Caki2 (cell line): ENCODE measurements around the gene BEAN1. TPM values are rescaled to one million over a fixed set of nuclear protein-coding genes. Genes with fewer than 3 reads are reported as not detected.

Source experiments
- DNase-seq: peaks from one replicate; pipeline ENCODE4 v3.0.0-alpha.2; 2015; ENCODE audit warnings: low read depth
- in situ Hi-C: cut with HindIII; loops from 2 replicates; pipeline ENCODE4 v1.10.0; 2016; ENCODE audit warnings: low sequenced_read_pairs, low pct_unique_long_range_greater_than_20kb, mixed read lengths
- total RNA-seq: library from RNA; depleted of rRNA; stranded (reverse); fragments of >200 nt; shearing (Covaris generic); gene quantifications from 2 replicates; pipeline ENCODE4 v1.2.3, GENCODE V29; 2014; ENCODE audit warnings: low replicate concordance

The BEAN1 gene
- total RNA-seq, 1 experiment from 2014 or later = 1.9 TPM

DNA sequence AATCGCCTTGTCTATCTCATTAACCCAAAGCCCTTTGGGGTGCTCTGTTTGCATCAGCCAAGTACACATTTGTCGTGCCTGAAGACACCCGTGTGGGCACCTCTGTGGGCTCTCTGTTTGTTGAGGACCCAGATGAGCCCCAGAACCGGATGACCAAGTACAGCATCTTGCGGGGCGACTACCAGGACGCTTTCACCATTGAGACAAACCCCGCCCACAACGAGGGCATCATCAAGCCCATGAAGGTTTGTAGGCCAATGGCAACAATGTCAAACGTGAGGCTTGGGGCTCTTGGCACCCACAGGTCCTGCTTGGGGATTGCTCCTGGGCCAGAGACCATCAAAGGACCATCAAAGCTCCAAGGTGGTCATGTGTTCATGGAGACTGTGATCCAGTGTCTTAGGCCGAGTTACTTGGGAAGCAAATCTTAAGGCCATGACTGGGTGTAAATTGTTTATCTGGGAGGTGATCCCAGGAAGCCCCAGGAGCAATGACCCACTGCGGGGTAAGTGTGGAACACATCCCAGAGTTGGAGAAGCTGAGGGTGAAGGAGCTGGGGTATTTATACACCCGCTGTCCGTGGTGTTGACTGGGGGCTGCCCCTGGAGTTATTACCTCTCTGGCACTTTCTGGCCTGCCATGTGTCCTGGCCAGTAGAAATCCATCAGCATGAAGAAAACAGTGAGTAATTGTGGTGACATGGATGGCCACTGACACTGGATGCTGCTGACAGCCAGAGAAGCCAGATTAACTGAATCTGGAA lies 36.6 kb upstream of the BEAN1 start:
- in situ Hi-C loops = no loop called here
- DNase-seq = no peak

DNA sequence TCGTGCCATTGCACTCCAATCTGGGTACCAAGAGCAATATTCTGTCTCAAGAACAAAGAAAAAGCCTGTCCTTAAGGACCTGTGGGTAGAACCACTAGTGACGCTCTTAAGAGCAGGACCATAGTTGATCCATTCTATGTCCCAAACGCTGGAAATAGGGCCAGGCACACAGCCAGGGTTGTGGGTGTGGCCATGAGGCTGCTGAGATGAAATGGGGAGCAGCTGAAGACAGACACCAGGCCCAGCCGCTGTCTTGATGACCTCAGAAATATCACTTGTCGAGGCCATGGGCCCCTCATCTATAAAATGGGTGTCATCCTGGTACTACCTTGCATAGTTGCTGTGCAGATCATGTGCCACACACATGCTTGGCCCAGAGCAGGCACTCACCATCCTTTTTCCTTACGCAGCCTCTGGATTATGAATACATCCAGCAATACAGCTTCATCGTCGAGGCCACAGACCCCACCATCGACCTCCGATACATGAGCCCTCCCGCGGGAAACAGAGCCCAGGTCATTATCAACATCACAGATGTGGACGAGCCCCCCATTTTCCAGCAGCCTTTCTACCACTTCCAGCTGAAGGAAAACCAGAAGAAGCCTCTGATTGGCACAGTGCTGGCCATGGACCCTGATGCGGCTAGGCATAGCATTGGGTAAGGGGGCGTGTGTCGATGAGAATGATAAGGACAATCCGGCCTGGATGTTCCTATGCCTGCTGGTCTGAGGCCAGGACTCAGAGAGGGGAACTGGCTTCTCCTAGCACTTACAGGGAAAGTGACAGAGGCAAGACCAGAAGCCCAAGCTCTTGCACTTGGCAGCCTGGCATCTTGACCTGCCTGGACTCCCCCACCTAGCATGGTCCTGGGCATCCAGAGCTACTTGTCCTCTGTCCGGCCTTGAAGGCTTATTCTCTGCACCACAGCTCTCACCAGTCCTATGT lies 35.1 kb upstream of the BEAN1 start:
- no peak for DNase-seq
- in situ Hi-C loops = no loop called here

DNA sequence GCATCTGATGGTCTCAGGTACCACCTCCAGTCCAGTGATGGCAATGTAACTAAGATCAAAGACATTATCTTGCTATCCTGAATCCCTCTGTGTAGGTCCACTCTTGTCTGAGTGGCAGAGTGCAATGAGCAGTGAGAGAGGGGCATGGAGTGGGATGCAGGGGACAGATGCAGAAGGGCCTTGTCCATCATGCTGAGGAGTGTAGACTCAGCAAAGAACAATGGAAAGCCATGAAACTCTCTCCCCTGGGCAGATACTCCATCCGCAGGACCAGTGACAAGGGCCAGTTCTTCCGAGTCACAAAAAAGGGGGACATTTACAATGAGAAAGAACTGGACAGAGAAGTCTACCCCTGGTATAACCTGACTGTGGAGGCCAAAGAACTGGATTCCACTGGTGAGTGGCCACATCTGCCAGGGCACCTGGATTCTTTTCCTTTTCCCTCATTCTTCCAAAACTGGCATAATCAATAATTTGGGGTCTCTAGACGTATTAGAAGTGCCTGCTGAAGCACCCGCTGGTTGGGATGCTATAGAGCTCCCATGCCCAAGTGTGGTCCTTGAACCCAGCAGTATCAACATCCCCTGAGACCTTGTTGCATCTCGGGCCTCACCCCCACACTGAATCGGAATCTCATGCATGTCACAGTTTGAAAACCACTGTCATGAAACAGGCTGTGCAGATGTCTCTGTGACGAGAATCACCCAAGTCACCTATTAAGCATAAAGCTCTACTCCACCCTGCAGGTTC lies 31.1 kb upstream of the BEAN1 start:
- in situ Hi-C loops = no loop called here
- no peak for DNase-seq

DNA sequence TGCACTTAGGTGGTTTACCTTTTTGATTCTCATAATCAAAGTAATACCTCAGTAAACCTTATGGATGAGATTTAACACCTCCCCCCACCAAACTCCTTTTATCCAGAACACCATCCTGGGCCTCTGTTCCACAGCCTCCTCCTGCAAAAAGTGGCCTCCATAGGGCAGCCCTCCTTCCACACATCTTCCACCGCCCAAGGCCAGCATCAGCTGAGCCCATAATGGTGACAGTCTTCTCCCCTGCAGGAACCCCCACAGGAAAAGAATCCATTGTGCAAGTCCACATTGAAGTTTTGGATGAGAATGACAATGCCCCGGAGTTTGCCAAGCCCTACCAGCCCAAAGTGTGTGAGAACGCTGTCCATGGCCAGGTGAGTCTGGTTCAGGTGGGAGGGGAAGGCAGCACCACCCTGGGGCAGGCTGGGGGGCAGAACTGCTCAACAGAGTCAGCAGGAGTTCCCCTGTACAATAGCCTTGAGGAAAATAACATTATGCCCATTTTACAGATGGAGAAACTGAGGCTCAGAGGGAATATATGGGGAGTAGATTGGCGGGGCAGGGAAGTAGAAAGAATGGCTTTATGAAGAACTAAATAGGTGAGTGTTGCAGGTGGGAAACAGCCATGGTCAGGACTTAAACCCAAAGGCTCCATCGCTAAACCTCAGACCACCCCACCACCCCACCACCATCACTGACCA lies 29.2 kb upstream of the BEAN1 start:
- in situ Hi-C loops = no loop called here
- no peak for DNase-seq

DNA sequence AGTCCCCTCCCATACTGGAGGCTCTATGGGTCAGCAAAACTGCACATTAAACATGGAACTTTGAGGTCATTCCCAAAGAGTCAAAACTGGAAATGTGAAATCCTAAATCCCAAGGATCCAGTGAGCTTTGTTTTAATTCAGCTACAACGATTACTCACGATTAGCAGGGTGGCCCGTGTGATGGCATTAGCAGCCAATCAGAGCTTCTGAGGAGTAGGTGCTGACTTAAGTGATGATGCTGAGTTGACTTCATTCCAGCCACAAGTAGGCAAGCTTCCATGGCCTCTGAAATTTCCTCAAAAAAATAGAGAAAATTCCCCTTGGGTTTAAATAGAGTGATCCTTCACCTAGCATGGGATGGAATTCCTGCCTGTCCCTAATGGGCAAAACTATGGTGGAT lies 28.1 kb upstream of the BEAN1 start:
- DNase-seq = no peak
- in situ Hi-C loops = no loop called here

DNA sequence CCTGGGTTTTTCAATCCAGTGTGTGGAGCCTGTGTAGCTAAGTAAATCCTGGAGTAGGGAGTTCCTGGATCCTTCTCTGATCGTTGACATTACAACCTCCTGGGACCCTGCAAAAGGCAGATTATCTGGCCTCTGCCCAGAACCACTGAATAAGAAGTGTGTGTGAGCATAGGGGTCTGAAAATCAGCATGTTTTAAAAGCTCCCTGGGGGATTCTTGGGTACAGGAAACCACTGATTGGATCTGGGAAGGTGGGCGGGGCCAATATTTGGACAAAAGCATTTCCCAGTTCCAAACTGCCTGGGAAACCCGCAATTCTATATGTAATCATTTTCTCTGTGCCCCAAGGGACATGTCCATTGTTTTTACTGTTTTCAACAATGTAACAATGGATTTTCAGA lies 27.2 kb upstream of the BEAN1 start:
- DNase-seq = no peak
- in situ Hi-C loops = no loop called here

DNA sequence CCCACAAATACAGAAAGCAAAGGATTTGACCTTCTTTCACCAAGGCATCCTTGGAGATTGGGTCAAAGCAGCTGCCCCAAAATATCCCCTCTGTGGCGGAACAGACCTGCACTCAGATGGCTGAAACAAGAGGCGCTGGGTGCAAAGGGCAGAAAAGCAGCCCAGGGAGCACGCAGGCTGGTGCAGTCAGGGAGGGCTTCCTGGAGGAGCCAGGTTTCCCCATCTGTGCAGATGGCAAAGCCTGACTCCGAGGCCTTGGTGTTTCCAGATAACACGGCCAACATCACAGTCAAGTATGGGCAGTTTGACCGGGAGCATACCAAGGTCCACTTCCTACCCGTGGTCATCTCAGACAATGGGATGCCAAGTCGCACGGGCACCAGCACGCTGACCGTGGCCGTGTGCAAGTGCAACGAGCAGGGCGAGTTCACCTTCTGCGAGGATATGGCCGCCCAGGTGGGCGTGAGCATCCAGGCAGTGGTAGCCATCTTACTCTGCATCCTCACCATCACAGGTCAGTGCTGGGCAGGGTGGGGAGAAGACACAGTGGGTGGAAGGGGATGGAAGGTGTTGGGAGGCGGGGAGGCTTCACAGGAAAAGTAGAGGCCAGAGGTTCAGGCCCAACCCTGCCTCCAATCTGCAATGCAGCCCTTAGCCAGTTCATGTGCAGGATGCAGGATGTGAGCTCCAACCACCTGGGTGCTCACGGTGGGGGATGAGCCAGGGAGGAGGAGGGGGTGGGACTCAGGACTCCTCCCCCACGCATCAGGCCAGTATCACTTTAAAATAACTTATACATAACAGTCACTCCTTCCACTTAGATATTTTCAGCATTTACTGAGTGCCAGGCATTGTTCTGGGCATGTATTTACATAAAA lies 26.4 kb upstream of the BEAN1 start:
- in situ Hi-C loops = no loop called here
- no peak for DNase-seq

DNA sequence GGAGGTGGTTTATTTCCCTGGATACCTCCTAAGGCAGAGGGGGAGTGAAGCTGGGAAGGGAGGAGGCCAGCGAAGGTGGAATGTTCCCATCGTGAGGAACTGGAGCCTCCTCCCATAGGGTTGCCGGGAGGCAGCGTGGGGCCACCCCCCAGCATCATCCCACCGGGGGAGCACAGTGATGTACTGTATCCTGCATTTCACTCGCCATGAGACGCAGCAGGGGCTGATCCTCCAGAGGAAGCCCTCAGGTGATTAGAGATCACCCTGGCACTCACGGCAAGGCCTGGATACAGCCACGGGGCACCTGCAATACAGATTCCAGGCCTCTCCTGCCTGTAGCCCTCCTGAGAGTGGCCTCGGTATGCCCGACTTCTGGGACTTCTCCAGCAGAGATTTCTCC lies 25.5 kb upstream of the BEAN1 start:
- no peak for DNase-seq
- in situ Hi-C loops = no loop called here

DNA sequence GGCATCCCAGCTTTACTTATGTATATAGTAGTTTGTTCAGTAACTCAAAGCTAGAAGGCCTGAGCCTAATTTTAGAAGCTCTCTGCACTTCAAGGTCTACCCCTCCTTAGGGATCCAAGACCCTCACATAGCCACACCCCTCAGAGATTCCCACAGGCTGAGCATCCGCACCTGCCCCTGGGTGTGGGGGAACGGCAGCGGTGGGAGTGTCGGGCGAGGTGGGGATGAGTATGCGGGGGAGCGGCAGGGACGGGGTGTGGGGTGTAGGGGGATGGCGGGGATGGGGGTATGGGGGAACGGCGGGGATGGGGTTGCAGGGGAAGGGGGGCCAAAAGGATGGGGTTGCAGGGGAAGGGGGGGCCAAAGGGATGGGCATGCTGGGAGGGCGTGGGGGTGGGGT lies 24.9 kb upstream of the BEAN1 start:
- in situ Hi-C loops = no loop called here
- DNase-seq = no peak

DNA sequence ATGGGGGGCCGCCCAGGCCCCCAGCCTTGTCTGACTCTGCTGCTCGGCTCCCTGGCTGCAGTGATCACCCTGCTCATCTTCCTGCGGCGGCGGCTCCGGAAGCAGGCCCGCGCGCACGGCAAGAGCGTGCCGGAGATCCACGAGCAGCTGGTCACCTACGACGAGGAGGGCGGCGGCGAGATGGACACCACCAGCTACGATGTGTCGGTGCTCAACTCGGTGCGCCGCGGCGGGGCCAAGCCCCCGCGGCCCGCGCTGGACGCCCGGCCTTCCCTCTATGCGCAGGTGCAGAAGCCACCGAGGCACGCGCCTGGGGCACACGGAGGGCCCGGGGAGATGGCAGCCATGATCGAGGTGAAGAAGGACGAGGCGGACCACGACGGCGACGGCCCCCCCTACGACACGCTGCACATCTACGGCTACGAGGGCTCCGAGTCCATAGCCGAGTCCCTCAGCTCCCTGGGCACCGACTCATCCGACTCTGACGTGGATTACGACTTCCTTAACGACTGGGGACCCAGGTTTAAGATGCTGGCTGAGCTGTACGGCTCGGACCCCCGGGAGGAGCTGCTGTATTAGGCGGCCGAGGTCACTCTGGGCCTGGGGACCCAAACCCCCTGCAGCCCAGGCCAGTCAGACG lies 24.4 kb upstream of the BEAN1 start:
- in situ Hi-C loops = no loop called here

DNA sequence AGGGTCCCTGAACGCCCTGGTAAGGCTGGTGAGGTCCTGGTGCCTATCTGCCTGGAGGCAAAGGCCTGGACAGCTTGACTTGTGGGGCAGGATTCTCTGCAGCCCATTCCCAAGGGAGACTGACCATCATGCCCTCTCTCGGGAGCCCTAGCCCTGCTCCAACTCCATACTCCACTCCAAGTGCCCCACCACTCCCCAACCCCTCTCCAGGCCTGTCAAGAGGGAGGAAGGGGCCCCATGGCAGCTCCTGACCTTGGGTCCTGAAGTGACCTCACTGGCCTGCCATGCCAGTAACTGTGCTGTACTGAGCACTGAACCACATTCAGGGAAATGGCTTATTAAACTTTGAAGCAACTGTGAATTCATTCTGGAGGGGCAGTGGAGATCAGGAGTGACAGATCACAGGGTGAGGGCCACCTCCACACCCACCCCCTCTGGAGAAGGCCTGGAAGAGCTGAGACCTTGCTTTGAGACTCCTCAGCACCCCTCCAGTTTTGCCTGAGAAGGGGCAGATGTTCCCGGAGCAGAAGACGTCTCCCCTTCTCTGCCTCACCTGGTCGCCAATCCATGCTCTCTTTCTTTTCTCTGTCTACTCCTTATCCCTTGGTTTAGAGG lies 23.5 kb upstream of the BEAN1 start:
- in situ Hi-C loops = no loop called here
- DNase-seq = no peak

More for the DNA sequence above, 24.4 kb upstream of the BEAN1 start:
- no peak for DNase-seq

DNA sequence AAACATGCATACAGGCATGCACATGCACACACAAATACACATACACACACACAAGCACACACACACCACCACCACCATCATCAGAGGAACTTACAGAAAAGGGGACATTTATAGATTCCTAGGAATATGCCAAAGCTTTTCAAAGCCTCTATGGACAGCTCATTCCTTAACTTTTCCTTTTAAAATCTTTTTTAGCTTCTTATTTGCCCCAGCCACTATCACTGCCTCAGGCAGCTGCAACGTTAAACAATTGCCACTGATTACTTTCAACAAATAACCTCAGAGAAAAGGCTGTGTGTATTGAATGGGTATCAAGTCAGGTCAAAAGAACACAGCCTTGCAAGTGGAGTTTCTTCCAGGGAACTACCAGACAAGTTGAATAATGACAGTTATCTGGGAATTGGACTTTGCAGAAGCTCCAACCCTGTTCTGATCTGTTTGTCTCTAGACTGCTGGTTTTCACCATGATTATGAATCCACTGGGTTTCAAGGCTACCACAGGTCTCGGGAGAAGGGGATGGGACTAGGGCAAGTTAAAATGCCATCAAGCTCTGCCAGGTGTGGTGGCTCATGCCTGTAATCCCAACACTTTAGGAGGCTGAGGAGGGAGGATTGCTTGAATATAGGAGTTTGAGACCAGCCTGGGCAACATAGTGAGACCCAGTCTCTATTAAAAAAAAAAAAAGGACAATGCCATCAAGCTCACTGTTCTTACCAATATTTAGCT lies 21.9 kb upstream of the BEAN1 start:
- in situ Hi-C loops = no loop called here
- no peak for DNase-seq

DNA sequence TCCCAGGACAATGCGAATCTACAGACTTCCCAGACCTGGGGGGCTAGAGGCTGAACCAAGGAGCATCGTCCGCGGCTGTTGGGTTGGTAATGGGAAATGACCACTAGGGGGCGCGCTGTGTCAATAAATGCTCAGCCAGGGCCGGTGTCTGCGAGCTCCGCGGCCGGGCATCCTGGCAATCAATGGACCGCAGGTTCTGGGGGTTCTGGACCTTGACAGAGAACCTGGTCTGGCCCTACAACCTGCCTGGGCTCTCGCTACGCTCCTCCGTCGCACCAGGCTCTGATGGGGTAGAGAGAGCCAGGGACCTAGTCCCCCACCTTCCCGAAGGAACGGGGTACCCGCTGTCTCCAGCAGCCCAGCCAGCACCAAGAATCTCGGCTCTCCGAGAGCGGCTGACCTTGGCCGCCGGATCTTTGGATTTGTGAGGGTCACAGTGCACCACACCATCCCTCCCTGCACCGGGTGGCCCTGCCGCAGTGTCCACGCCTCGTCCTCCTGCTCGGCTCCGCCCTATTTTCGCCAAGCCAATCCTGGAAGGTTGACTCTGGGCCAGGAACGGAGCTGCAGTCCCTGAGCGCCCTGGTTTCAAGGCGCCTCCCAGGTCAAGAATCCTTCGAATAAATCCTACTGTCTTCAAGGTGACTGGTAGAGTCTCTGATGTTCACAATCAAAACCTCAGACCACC lies 20.4 kb upstream of the BEAN1 start:
- in situ Hi-C loops = no loop called here

DNA sequence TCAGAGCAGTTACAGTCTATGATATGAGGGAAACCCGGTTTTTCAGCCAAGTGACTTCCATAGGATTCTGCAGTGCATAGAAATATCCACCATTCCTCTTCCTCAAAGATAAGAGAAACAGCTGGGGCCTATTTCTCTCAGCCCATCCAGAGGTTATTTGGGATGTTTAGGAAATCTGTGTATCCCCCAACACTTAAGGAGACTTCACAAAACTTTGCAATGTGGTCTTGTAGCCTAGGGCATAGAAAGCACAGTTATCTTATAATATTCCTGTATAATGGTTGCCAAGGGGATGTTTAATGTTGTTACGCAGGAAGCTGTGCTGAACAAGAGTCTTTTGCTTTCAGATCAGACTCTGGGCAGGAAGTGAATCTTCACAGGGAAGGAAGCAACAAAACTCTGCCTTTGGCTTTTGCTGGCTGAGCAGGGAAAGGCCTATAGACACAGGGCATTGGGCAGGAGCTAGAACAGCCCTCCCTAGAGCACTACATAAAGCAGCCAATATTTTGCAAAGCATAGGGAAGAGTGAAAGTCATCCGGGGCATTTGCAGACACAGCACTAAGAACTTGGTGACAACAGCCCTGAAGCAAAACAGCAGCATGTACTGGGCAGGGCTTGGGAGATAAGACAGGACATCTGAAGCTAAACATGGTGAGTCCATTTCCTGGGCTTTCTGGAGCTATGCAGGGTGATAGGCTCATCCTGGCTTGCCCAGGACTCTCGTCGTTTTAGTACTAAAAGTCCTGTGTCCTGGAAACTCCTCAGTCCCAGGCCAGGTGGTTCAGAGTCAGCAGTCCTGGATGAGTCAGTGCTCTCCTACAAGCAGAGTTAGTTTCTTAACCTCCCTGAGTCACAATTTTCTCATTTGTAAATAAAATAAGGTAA lies 18.7 kb upstream of the BEAN1 start:
- in situ Hi-C loops = no loop called here
- peak; percentile 69 for DNase-seq

More for the DNA sequence above, 20.4 kb upstream of the BEAN1 start:
- peak; percentile 78 for DNase-seq

DNA sequence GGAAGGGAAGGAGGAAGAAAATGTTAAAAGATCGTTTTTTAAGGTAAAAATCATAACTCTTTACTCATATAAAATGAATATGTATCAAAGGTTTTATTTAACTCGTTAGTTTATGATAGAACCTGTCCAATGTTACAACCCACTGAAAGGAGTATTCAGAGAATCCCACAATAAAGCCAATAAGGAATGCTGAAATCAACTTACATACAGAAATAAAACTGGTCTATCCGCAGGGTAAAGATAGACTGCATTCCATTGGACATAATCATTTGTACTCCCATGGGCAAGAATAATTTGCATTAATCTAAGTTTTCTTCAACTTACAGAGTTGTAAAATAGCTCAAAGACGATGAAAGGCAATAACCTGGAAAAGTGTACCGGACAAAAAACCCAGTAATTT lies 17.9 kb upstream of the BEAN1 start:
- no peak for DNase-seq
- in situ Hi-C loops = no loop called here
